Adipocyte (in vitro differentiated cells): Measurements from ENCODE around the gene SPINT1.

ENCODE experiments used
- DNase-seq: peaks from one replicate; pipeline ENCODE4 v3.0.0-alpha.2; 2015; ENCODE audit warnings: low read depth
- H3K27me3 ChIP-seq: replicated peaks from 2 replicates; pipeline ENCODE4 v1.7.0; 2013; ENCODE audit warnings: mild to moderate bottlenecking, low read length, moderate library complexity; ENCODE audit not compliant: control insufficient read depth, insufficient read depth
- H3K36me3 ChIP-seq: 2 replicates; pipeline ENCODE4 v1.7.0; 2013; ENCODE audit warnings: low read length, mild to moderate bottlenecking, moderate library complexity; ENCODE audit not compliant: control insufficient read depth, insufficient read depth, severe bottlenecking
- H3K4me1 ChIP-seq: 2 replicates; pipeline ENCODE4 v1.7.0; 2013; ENCODE audit warnings: mild to moderate bottlenecking, low read length, moderate library complexity; ENCODE audit not compliant: control insufficient read depth, insufficient read depth
- H3K4me3 ChIP-seq: 2 replicates; pipeline ENCODE4 v1.7.0; 2013; ENCODE audit warnings: mild to moderate bottlenecking, low read length, moderate library complexity
- H3K9ac ChIP-seq: 2 replicates; pipeline ENCODE4 v1.7.0; 2013; ENCODE audit warnings: mild to moderate bottlenecking, low read length, moderate library complexity
- H3K9me3 ChIP-seq: 2 replicates; pipeline ENCODE4 v1.7.0; 2013; ENCODE audit warnings: mild to moderate bottlenecking, low read length, moderate library complexity; ENCODE audit not compliant: control insufficient read depth

SPINT1 gene, protein sequence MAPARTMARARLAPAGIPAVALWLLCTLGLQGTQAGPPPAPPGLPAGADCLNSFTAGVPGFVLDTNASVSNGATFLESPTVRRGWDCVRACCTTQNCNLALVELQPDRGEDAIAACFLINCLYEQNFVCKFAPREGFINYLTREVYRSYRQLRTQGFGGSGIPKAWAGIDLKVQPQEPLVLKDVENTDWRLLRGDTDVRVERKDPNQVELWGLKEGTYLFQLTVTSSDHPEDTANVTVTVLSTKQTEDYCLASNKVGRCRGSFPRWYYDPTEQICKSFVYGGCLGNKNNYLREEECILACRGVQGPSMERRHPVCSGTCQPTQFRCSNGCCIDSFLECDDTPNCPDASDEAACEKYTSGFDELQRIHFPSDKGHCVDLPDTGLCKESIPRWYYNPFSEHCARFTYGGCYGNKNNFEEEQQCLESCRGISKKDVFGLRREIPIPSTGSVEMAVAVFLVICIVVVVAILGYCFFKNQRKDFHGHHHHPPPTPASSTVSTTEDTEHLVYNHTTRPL

DNA sequence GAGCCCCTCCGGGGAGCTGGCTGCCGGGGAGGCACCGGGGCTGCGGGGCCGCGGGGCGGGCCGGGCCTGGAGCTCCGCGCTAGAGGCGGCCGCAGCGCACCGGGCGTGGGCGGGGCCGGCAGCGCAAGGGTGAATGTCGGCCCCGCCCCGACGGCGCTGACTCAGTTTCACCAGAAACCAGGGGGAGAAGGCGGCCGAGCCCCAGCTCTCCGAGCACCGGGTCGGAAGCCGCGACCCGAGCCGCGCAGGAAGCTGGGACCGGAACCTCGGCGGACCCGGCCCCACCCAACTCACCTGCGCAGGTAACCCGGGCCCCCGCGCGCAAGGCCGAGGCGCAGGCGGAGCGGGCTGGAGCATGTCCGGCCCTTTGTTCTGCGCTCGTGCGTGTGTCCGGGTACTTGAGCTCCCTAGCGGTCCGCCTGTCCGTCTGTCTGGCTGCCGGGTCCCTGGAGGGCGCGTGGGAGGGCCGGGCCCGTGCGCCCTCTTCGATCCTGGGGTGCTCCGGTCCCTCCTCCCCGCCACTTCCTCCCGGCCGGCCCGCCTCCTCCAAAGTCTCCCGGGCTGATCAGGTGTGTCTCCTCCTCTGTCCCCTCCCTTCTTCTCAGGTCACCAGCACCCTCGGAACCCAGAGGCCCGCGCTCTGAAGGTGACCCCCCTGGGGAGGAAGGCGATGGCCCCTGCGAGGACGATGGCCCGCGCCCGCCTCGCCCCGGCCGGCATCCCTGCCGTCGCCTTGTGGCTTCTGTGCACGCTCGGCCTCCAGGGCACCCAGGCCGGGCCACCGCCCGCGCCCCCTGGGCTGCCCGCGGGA, at the start of gene SPINT1:
TSS of gene SPINT1 (plus strand) at position 164 of the 811 bp plus-strand sequence. CDS start at position 671, 507 bp downstream.
- peak; percentile 40 for DNase-seq
- Histone ChIP-seq H3K9me3 (no peaks in the 10 kb centered on the region), H3K9ac (no peak within 1 kb of the TSS), H3K4me1 (peaks cover 9% of the 10 kb centered on the region), H3K36me3 (no peaks in the 10 kb centered on the region), H3K27me3 (peaks cover 56% of the 10 kb centered on the region), H3K4me3 (peak within 1 kb of the TSS; percentile 56)

DNA sequence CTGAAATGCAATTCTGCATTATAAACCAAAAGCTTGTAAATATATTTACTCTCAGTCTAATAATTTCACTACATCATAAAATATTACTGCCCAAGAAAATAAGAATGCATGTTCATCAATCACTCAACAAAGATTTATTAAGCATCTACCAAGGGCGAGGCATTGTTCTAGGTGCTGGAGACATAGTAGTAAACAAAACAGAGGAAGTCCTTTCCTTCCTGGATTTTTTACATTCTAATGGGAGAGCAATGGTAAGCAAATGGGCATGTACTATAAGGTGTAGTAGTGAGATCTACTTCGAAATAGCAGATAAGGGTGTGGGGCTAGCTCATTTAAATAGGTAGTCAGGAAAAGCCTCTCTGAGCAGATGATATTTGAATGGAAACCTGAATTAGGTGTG, 47.8 kb upstream of the SPINT1 start:
- Histone ChIP-seq H3K36me3 (no peaks in the 10 kb centered on the region), H3K27me3 (no peaks in the 10 kb centered on the region), H3K4me3 (no peak overlapping the region), H3K9me3 (no peaks in the 10 kb centered on the region), H3K9ac (no peak overlapping the region), H3K4me1 (peaks cover 11% of the 10 kb centered on the region)
- no peak for DNase-seq

DNA sequence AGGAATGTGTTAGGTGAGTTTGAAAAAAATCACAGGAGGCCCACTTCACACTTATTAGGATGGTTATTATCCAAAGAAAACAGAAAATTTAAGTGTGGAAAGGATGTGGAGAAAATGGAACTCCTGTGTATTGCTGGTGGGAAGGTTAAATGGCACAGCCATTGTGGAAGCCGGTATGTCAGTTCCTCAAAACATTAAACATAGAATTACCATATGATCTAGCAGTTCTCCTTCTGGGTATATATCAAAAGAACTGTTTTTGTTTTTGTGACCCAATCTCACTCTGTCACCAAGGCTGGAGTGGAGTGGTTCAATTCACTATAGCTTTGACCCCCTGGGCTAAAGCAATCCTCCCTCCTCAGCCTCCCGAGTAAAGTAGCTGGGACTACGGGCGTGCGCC, 47.3 kb upstream of the SPINT1 start:
- Histone ChIP-seq H3K4me1 (peaks cover 11% of the 10 kb centered on the region), H3K27me3 (no peaks in the 10 kb centered on the region), H3K9ac (no peak overlapping the region), H3K9me3 (no peaks in the 10 kb centered on the region), H3K4me3 (no peak overlapping the region), H3K36me3 (no peaks in the 10 kb centered on the region)
- DNase-seq: no peak

DNA sequence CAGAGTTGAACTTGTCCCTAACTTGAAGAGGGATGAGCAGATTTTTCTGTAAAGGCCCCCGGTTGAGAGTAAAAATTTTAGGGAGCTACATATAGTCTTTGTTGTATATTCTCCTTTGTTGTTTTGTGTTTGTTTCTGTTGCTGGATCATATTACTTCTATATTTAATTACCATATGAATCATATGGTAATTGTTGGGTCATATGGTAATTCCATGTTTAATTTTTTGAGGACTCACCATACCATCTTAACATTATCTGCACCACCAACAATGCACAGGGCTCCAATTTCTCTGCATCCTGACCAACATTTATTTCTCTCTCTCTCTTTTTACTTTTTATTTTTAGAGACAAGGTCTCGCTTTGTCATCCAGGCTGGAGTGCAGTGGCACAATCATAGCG, 44.3 kb upstream of the SPINT1 start:
- H3K4me3 ChIP-seq: no peak overlapping the region
- no peaks in the 10 kb centered on the region for H3K4me1 ChIP-seq
- DNase-seq: no peak
- H3K9me3 ChIP-seq: no peaks in the 10 kb centered on the region
- H3K36me3 ChIP-seq: no peaks in the 10 kb centered on the region
- no peaks in the 10 kb centered on the region for H3K27me3 ChIP-seq
- no peak overlapping the region for H3K9ac ChIP-seq

DNA sequence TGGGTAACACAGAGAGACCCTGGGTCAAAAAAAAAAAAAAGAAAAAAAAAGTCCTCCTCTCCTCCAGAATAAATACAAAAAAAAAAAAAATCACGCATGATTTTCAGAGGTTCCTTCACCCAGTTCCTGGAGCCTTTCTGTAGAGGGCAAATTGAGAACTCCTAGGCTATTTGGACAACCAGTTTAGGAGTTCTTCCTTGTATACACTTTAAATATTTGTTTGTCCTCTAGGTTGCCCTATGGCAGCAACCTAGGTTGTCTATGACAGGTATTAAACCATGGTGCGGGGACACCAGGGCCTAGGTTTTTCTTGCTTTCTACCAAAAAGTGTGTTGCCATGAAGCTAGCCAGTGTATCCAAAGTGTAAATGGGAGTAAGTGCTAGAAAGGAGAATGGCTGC, 40.8 kb upstream of the SPINT1 start:
- H3K27me3 ChIP-seq: no peaks in the 10 kb centered on the region
- H3K9ac ChIP-seq: no peak overlapping the region
- H3K4me1 ChIP-seq: peaks cover 8% of the 10 kb centered on the region
- no peak overlapping the region for H3K4me3 ChIP-seq
- no peak for DNase-seq
- H3K36me3 ChIP-seq: no peaks in the 10 kb centered on the region
- H3K9me3 ChIP-seq: no peaks in the 10 kb centered on the region

DNA sequence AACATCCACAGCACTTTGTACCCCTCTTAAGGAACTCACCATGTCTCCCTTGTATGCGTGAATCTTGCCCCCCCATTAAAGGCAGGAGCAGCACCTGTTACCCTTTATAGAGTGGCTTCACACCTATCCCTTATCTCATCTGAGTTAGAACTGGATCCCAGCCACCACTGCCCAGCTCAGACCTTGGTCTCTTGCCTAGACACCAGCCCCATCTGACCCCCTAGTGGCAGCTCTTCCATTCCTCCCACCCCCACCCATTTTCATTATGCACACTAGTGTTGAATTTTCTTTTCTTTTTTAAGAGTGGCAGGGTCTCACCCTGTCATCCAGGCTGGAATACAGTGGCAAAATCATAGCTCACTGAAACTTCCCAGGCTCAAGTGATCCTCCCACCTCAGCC, 40.2 kb upstream of the SPINT1 start:
- H3K4me3 ChIP-seq: no peak overlapping the region
- no peaks in the 10 kb centered on the region for H3K9me3 ChIP-seq
- no peak for DNase-seq
- H3K27me3 ChIP-seq: no peaks in the 10 kb centered on the region
- H3K9ac ChIP-seq: no peak overlapping the region
- no peaks in the 10 kb centered on the region for H3K36me3 ChIP-seq
- peaks cover 11% of the 10 kb centered on the region for H3K4me1 ChIP-seq

DNA sequence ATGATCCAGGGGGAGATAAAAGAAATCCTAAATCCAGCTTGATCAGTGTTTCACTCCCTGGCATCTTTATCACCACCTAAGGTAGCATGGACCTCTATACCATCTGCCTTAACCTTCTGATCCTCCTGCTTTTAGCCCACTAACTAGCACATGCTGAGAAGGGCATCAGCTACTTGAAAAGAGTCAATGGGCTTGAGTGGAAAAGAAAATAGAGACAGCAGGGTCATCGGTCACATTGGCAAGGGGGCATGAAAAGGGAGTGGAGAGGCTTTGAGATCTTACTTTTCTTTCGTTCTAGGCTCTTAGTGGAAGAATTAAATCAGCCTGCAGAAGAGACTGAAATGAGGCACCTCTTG, 37.2 kb upstream of the SPINT1 start:
- no peaks in the 10 kb centered on the region for H3K27me3 ChIP-seq
- no peaks in the 10 kb centered on the region for H3K9me3 ChIP-seq
- H3K9ac ChIP-seq: peak overlapping the region; percentile 97
- peak overlapping the region; percentile 95 for H3K4me3 ChIP-seq
- no peak for DNase-seq
- peaks cover 9% of the 10 kb centered on the region for H3K36me3 ChIP-seq
- H3K4me1 ChIP-seq: peaks cover 11% of the 10 kb centered on the region

DNA sequence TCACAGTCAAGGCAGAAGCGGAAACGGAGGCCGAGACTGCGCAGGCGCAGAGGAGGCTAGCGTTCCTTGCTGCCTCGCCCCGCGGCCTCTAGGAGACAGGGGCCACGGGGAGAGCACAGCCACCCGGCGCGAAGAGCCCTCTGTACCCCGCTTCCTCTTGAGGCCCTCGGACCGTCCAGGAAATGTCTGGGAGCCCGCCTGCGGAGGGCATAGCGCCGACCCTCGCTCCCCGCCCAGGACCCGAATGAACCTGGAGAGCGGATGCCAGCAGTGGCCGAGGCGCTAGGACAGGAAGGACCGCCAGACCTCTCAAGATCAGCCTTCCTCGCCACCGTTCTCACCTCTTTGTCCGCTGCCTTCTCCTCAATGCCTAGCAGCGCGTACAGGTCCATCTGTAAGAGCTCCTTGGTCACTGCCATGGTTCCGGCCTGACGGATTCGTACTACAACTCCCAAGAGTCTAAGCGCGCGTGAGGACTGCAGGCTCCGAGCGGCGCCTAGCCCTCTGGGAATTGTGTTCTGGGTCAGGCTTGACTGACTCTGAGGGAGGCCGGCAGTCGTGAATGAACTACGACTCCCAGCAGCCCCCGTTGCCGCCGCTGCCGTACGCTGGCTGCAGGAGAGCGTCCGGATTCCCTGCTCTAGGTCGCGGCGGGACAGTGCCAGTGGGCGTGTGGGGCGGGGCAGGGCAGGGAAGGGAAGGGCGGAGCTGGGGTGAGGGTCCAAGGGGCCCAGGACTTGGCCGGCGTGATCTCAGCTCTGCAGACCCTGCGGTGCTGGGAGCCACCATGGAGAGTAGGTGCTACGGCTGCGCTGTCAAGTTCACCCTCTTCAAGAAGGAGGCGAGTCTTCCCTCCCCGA, 36.6 kb upstream of the SPINT1 start, which contains the start of the genes DNAJC17 and ZFYVE19:
TSS of gene DNAJC17 (minus strand) at position 446 of the 860 bp plus-strand sequence. CDS start at position 419, 27 bp downstream.
TSS of gene ZFYVE19 (plus strand) at position 62 of the 860 bp plus-strand sequence. CDS start at position 563, 501 bp downstream.
- peak; percentile 100 for DNase-seq
- H3K27me3 ChIP-seq: no peaks in the 10 kb centered on the region
- peak within 1 kb of the TSS; percentile 97 for H3K9ac ChIP-seq
- no peaks in the 10 kb centered on the region for H3K9me3 ChIP-seq
- H3K4me1 ChIP-seq: peaks cover 11% of the 10 kb centered on the region
- peaks cover 9% of the 10 kb centered on the region for H3K36me3 ChIP-seq
- peak within 1 kb of the TSS; percentile 95 for H3K4me3 ChIP-seq

DNA sequence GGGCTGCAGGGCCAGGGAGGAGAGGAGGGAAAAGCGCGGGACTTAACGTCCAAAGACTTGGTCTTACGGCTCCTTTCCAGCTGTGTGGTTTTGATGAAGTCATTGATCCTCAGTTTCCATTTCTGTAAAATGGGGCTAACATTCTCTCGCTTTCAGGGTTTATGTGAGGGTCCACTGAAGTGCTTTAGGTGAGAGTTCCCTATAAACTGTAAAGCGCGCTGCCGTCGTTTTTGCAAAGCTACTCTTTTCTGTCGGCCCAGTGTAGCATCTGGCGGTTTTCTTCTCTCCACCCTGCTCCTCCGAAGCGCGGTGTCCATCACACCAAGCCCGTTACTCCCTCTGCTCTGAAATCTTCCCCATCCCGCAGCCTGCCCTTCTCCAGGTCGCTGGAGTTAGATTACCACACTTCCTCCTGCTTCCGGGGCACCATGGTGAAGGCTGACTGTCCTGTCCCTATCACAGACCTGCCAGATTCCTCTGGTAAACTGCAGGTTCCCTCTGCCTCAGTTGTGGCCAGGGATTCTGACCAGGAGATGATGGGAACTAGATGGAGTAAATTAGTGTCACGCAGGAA, 35.9 kb upstream of the SPINT1 start:
- peak overlapping the region; percentile 95 for H3K4me3 ChIP-seq
- H3K4me1 ChIP-seq: peaks cover 11% of the 10 kb centered on the region
- H3K27me3 ChIP-seq: no peaks in the 10 kb centered on the region
- H3K9me3 ChIP-seq: no peaks in the 10 kb centered on the region
- peak overlapping the region; percentile 97 for H3K9ac ChIP-seq
- DNase-seq: peak; percentile 15
- peaks cover 9% of the 10 kb centered on the region for H3K36me3 ChIP-seq

DNA sequence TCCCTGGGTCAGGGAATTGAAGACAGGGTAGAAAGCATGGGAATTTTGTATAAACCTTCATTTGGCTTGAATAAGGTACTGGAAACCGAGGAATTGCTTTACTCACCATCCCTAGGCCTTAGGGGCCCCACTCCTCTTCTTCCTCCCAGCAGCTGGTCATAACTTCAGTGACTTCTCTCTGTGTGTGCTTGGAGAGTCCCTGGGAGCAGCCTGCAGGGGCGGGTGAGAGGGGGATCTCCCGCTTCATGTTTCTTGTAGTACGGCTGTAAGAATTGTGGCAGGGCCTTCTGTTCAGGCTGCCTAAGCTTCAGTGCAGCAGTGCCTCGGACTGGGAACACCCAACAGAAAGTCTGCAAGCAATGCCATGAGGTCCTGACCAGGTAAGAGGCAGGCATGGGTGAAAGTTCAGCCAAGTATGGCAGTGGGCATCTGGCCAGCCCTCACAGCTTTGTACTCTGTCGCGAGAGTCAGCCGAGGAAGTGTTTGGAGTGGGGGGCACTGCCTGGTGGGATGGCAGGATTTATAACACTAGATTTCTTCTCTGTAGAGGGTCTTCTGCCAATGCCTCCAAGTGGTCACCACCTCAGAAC, 34.9 kb upstream of the SPINT1 start:
- Histone ChIP-seq H3K4me3 (no peak overlapping the region), H3K36me3 (peaks cover 17% of the 10 kb centered on the region), H3K9me3 (no peaks in the 10 kb centered on the region), H3K9ac (no peak overlapping the region), H3K27me3 (no peaks in the 10 kb centered on the region), H3K4me1 (peaks cover 11% of the 10 kb centered on the region)
- no peak for DNase-seq
